NCI-H2227 treated with DMSO at 0.1 percent for 48 hours (cell line): Measurements from ENCODE around the gene CNNM4.
"Not testable (repeated sequence)": the region's sequence is repeated elsewhere in the genome, so short reads cannot be mapped to it uniquely, and the experiment has no call there.

Source experiments
- DNase-seq: peaks from one replicate; lab custom pipeline; 2025; lab: John Stamatoyannopoulos, UW

CNNM4 gene

GRCh38 chr2:96792772-96793749 lies 32.4 kb downstream of the CNNM4 start:
- DNase-seq = no peak

GRCh38 chr2:96795076-96795475 lies 34.4 kb downstream of the CNNM4 start:
- no peak for DNase-seq

GRCh38 chr2:96796497-96796896 lies 35.8 kb downstream of the CNNM4 start:
- DNase-seq = not testable (repeated sequence)

GRCh38 chr2:96797066-96797625 lies 36.4 kb downstream of the CNNM4 start:
- DNase-seq = no peak

GRCh38 chr2:96798733-96799622 lies 38.3 kb downstream of the CNNM4 start:
- DNase-seq = no peak

- no peak for DNase-seq
Measured at GRCh38 chr2:96799623-96799935, 38.9 kb downstream of the CNNM4 start.

- DNase-seq = no peak
Measured at GRCh38 chr2:96800061-96801004, 39.6 kb downstream of the CNNM4 start.

- peak; percentile 42 for DNase-seq
Measured at GRCh38 chr2:96801005-96801785, 40.5 kb downstream of the CNNM4 start.

GRCh38 chr2:96801786-96802595 lies 41.3 kb downstream of the CNNM4 start:
- DNase-seq = no peak

GRCh38 chr2:96802721-96803120 lies 42.0 kb downstream of the CNNM4 start:
- no peak for DNase-seq

- DNase-seq = no peak
Measured at GRCh38 chr2:96804986-96805385, 44.3 kb downstream of the CNNM4 start.

GRCh38 chr2:96805946-96806345 lies 45.2 kb downstream of the CNNM4 start:
- not testable (repeated sequence) for DNase-seq

- DNase-seq = no peak
Measured at GRCh38 chr2:96806468-96807126, 45.9 kb downstream of the CNNM4 start.

GRCh38 chr2:96807127-96807471 lies 46.4 kb downstream of the CNNM4 start:
- no peak for DNase-seq

GRCh38 chr2:96808176-96808837 lies 47.6 kb downstream of the CNNM4 start:
- DNase-seq = no peak

GRCh38 chr2:96809216-96809882 lies 48.6 kb downstream of the CNNM4 start:
- no peak for DNase-seq

GRCh38 chr2:96809951-96810782 lies 49.5 kb downstream of the CNNM4 start:
- no peak for DNase-seq
